ENCODE measurements around the gene CXCR5. TPM values are rescaled to one million over a fixed set of nuclear protein-coding genes. Genes with fewer than 3 reads are reported as not detected.
A peak's percentile ranks its signal among the peaks of the same experiment; 100 is the strongest.

Gene CXCR5
- total and polyA plus RNA-seq, 4 donors, result 0.06 to 0.92 TPM; not detected in 2

DNA sequence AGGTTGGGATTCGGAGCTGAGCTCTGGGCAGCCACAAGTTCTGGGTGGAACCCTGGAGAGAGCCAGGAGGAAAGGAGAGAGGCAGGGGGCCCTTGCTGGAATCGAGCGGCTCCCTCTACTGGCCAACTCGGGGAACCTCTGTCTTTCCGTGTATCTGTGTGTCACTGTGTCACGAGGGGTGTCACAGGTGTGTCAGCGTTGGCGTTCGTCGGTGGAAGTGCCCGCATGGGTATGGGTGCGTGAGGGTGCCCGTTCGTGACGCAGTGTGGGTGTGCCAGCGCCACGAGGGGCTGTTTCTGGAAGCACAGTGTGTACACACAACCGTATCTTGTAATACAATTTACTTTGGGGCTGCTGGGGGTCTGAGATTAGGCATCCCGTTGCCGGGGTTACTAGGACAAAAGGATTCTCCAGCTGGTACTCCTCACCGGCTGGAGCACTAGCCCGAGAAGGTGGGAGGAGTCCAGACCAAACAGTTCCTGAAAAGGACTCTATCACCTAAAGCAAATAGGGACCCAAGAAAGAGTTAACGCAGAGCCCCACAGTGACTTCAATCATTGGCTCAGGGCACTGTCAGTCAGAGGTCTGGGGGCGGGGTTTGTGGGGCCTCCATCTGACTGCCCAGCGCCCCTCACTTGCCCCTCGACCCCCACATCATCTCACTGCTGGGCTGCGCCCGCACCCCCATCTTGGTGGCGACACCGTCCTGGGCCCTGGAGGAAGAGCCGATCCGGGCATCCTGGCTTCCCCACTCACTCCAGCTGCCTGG lies 44.6 kb downstream of the CXCR5 start:
- Histone ChIP-seq H3K4me1 (ENCODE audit: control insufficient read depth in 4 of 4, insufficient read depth in 4 of 4, low read length in 3 of 4) (peaks cover 4 to 44% (median 33%) of the 10 kb centered on the region in 4 donors), H3K9me3 (ENCODE audit: control insufficient read depth in 4 of 4, low read length in 3 of 4) (no peaks in the 10 kb centered on the region), H3K27me3 (ENCODE audit: control insufficient read depth in 4 of 4, insufficient read depth in 4 of 4, low read length in 3 of 4) (no peaks in the 10 kb centered on the region), H3K36me3 (ENCODE audit: control insufficient read depth in 4 of 4, insufficient read depth in 3 of 4, low read depth in 1 of 4, low read length in 3 of 4) (no peaks in the 10 kb centered on the region), H3K9ac (ENCODE audit: low read depth in 1 of 2, low read length in 2 of 2) (peak overlapping the region; percentile 68 to 95), H3K4me3 (ENCODE audit: low read depth in 1 of 3, low read length in 3 of 3) (peak overlapping the region; percentile 72 to 90 (median 88)), H3K27ac (ENCODE audit: low read depth in 1 of 2, low read length in 2 of 2) (peak overlapping the region; percentile 97 to 99)
- peak; percentile 94 for DNase-seq (ENCODE audit: low spot score)
- TF ChIP-seq HNF4G (IDR thresholded peaks at IDR 0.05), result no peak
- no peak for TF ChIP-seq GABPA (IDR thresholded peaks at IDR 0.05 in 1 of 2, conservative IDR thresholded peaks at IDR 0.05 in 1 of 2)
- TF ChIP-seq HNF4A (conservative IDR thresholded peaks at IDR 0.05), result peak; percentile 24 to 25
- peak; percentile 93 for TF ChIP-seq CTCF (IDR thresholded peaks at IDR 0.05; ENCODE audit: low read depth, low read length, missing input control)
- TF ChIP-seq RAD21 (IDR thresholded peaks at IDR 0.05), result peak; percentile 94 to 95
- TF ChIP-seq, protein P1, sequence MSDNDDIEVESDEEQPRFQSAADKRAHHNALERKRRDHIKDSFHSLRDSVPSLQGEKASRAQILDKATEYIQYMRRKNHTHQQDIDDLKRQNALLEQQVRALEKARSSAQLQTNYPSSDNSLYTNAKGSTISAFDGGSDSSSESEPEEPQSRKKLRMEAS (IDR thresholded peaks at IDR 0.05), result no peak
- peak; percentile 32 for TF ChIP-seq REST (IDR thresholded peaks at IDR 0.05)
- peak; percentile 34 to 59 for TF ChIP-seq RXRA (IDR thresholded peaks at IDR 0.05)
- peak in 1 of 2 donors; percentile 76 for TF ChIP-seq JUND (IDR thresholded peaks at IDR 0.05)
- WGBS, result under 1% methylated on average over 32 of the region's 32 CpGs

GRCh38 chr11:118928870-118929500 lies 45.3 kb downstream of the CXCR5 start:
- Histone ChIP-seq H3K27me3 (ENCODE audit: control insufficient read depth in 4 of 4, insufficient read depth in 4 of 4, low read length in 3 of 4) (no peaks in the 10 kb centered on the region), H3K36me3 (ENCODE audit: control insufficient read depth in 4 of 4, insufficient read depth in 3 of 4, low read depth in 1 of 4, low read length in 3 of 4) (no peaks in the 10 kb centered on the region), H3K9ac (ENCODE audit: low read depth in 1 of 2, low read length in 2 of 2) (peak overlapping the region; percentile 68 to 95), H3K27ac (ENCODE audit: low read depth in 1 of 2, low read length in 2 of 2) (peak overlapping the region; percentile 97 to 99), H3K9me3 (ENCODE audit: control insufficient read depth in 4 of 4, low read length in 3 of 4) (no peaks in the 10 kb centered on the region), H3K4me1 (ENCODE audit: control insufficient read depth in 4 of 4, insufficient read depth in 4 of 4, low read length in 3 of 4) (peaks cover 2 to 37% (median 26%) of the 10 kb centered on the region in 4 donors), H3K4me3 (ENCODE audit: low read depth in 1 of 3, low read length in 3 of 3) (peak overlapping the region; percentile 72 to 90 (median 88))
- peak; percentile 3 for TF ChIP-seq REST (IDR thresholded peaks at IDR 0.05)
- TF ChIP-seq, protein P1 (IDR thresholded peaks at IDR 0.05), result no peak
- TF ChIP-seq, protein P2, sequence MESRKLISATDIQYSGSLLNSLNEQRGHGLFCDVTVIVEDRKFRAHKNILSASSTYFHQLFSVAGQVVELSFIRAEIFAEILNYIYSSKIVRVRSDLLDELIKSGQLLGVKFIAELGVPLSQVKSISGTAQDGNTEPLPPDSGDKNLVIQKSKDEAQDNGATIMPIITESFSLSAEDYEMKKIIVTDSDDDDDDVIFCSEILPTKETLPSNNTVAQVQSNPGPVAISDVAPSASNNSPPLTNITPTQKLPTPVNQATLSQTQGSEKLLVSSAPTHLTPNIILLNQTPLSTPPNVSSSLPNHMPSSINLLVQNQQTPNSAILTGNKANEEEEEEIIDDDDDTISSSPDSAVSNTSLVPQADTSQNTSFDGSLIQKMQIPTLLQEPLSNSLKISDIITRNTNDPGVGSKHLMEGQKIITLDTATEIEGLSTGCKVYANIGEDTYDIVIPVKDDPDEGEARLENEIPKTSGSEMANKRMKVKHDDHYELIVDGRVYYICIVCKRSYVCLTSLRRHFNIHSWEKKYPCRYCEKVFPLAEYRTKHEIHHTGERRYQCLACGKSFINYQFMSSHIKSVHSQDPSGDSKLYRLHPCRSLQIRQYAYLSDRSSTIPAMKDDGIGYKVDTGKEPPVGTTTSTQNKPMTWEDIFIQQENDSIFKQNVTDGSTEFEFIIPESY (IDR thresholded peaks at IDR 0.05), result no peak
- no peak for TF ChIP-seq FOXA1 (IDR thresholded peaks at IDR 0.05)
- peak in 1 of 2 donors; percentile 23 for TF ChIP-seq HNF4A (conservative IDR thresholded peaks at IDR 0.05)
- WGBS, result 1% methylated on average over 26 of the region's 26 CpGs
- no peak for DNase-seq (ENCODE audit: low spot score)

Data from liver (tissue), 9 donors.